GM21717 (cell line): ENCODE measurements around the gene EIF4E1B.
"Not testable (repeated sequence)": the region's sequence is repeated elsewhere in the genome, so short reads cannot be mapped to it uniquely, and the experiment has no call there.

ENCODE experiments used
- ATAC-seq: cut with Tn5 transposase; IDR thresholded peaks from one replicate; pipeline ENCODE4 v1.9.1; 2021; ENCODE audit warnings: mild to moderate bottlenecking, moderate library complexity; ENCODE audit not compliant: unreplicated experiment

The EIF4E1B gene

GRCh38 chr5:176629853-176630680, at the start of gene EIF4E1B, which contains the start of gene SNCB:
EIF4E1B (plus strand) TSS chr5:176630675; CDS start chr5:176642788, 12,113 bp downstream.
SNCB (minus strand) TSS chr5:176630534; CDS start chr5:176629654, 880 bp downstream.
- no peak for ATAC-seq

- ATAC-seq = no peak
These were observed 49.1 kb upstream of the EIF4E1B start for GRCh38 chr5:176581361-176581760.

- no peak for ATAC-seq
These were observed 47.4 kb upstream of the EIF4E1B start for GRCh38 chr5:176583076-176583475.

- ATAC-seq = no peak
These were observed 43.1 kb upstream of the EIF4E1B start for GRCh38 chr5:176587398-176587797.

- ATAC-seq = no peak
These were observed 42.2 kb upstream of the EIF4E1B start for GRCh38 chr5:176588297-176588696.

GRCh38 chr5:176589039-176589769, 41.3 kb upstream of the EIF4E1B start:
- no peak for ATAC-seq

- no peak for ATAC-seq
These were observed 40.3 kb upstream of the EIF4E1B start for GRCh38 chr5:176590035-176590717.

- not testable (repeated sequence) for ATAC-seq
These were observed 38.8 kb upstream of the EIF4E1B start for GRCh38 chr5:176591667-176592066.

- no peak for ATAC-seq
These were observed 37.9 kb upstream of the EIF4E1B start for GRCh38 chr5:176592573-176592972.

- ATAC-seq = no peak
These were observed 37.1 kb upstream of the EIF4E1B start for GRCh38 chr5:176593273-176593869.

- no peak for ATAC-seq
These were observed 35.9 kb upstream of the EIF4E1B start for GRCh38 chr5:176594554-176594953.

GRCh38 chr5:176595386-176595943, 35.0 kb upstream of the EIF4E1B start:
- ATAC-seq = no peak

GRCh38 chr5:176596069-176596644, 34.3 kb upstream of the EIF4E1B start:
- no peak for ATAC-seq

GRCh38 chr5:176596689-176597416, 33.6 kb upstream of the EIF4E1B start:
- no peak for ATAC-seq

- ATAC-seq = no peak
These were observed 32.8 kb upstream of the EIF4E1B start for GRCh38 chr5:176597417-176598389.

GRCh38 chr5:176599749-176600430, 30.6 kb upstream of the EIF4E1B start:
- ATAC-seq = not testable (repeated sequence)

GRCh38 chr5:176601901-176602482, 28.5 kb upstream of the EIF4E1B start:
- no peak for ATAC-seq
